HG02840 (cell line): ENCODE measurements around the gene CLEC19A.

ENCODE experiments used
- ATAC-seq: cut with Tn5 transposase; IDR thresholded peaks from one replicate; pipeline ENCODE4 v1.9.1; 2021; ENCODE audit warnings: mild to moderate bottlenecking, moderate library complexity, moderate number of reproducible peaks; ENCODE audit not compliant: unreplicated experiment, low FRiP score

CLEC19A gene

DNA sequence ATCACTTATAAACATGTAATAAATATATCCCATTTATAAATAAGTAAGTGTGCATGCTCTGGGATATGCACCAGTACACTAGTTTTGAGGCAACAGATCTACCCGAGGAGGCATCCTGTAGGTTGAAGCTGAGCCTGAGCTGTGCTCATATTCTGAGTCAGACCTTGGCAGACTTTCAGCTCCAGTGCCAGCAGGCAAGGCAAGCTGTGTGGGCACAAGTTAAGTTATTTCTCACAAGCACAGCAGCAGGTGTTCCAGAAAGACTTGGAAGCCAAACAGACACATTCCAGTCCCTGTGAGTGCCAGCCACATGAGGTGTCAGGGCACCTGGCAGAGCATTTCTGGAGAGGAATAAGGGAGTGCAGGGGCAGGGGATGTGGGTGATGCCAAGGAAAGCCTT is 1.3 kb upstream of the CLEC19A start:
- ATAC-seq, result no peak

GRCh38 chr16:19286827-19287226 is 1.3 kb downstream of the CLEC19A start:
- no peak for ATAC-seq

DNA sequence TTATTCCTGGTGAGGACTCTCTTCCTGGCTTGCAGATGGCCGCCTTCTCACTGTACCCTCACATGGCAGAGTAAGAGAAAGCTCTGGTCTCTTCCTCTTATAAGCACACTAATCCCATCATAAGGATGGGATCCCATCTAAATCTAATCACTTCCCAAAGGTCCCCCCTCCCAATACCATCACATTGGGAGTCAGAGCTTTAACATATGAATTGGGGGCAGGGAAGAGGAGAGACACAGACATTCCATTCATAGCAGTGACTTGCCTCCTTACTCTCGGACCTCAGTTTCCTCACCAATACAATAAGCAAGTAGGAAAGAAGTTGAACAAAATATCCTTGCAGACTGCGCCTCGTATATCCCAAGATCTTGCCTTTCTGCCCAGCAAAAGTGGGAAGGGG is 1.7 kb downstream of the CLEC19A start:
- ATAC-seq, result no peak

GRCh38 chr16:19288872-19289799 is 3.6 kb downstream of the CLEC19A start:
- no peak for ATAC-seq

DNA sequence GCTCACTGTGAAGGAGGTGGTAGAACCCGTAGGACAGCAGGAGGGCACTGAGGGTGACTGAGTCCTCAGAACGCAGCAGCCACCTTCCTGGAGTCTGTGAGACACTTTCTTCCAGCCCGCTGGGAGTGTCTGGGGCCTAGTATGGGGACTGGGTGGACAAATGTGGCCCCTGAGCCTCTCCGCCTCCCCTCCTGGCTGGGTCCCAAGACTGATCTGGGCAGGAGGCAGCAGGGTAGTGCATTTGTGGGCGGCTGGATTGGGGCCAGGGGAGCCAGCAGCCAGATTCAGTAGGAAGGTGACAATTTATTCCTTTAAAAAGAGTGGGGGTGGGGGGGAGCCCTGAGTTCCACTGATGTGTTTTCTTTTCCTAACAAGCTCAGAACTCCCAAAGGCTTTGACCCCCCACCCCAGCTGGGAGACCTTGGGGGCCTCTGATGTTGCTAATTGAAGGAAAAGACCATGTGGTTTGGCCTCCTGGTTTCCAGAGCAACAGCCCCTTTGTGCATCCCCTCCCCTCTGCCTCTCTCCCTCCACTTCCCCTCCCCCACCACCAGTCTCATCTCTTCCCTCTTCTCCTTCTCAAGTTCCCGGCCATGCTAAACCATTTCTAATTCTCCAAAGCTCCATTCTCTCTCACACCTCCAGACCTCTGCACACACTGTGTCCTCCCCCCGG is 4.4 kb downstream of the CLEC19A start:
- ATAC-seq, result no peak

DNA sequence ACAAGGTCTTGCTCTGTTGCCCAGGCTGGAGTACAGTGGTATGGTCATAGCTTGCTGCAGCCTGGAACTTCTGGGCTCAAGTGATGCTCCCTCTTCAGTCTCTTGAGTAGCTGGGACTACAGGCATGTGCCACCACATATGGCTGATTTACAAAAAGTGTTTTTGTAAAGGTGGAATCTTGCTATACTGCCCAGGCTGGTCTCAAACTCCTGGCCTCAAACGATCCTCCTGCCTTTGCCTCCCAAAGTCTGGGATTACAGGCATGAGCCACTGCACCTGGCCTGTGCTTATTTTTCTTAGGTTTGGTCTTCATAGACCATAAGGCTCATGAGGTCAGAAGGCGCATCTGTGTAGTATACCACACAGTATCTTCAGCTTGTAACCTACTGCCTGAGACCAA is 5.3 kb downstream of the CLEC19A start:
- ATAC-seq, result no peak

DNA sequence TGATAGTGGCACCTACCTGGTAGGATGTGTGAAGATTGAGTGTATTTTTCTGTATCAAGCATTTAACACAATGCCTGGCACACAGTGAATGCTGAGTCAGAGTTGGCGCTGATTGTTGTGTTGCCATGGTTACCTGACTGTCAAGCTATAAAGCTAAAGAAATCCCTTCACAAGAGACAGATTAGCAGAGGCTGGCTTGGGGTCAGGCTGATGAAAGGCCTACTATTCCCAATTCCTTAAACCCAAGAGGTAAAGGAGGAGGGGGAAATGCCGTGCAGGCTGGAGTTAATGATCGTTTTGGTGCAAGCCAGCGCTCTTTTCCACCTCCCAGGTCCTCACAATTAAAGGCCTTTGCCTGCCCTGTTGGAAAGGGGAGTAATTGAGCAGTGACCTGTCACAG is 5.9 kb downstream of the CLEC19A start:
- no peak for ATAC-seq

GRCh38 chr16:19292186-19292585 is 6.7 kb downstream of the CLEC19A start:
- no peak for ATAC-seq

DNA sequence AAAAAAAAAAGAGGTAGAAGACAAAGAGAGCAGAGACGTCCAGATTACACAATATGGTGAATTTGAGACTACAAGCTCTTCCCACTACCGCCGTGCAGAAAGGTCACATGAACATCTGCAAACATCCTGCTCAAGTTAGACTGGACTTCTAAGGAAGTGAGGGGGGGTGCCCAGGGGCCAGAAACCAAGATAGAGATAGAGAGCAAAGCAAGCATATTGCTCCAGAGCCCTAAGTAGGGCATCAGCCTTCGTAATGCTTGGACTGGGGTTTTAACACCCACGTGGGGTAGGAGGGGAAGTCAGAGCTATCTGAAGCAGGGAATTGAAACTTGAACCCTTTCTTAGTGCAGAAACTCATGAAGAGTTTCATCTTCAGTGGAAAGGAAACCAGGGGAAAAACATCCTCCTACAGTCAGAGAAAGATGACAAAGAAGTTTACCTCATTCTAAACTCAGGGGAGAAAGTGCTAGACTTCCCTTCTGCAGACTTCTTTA is 8.7 kb downstream of the CLEC19A start:
- ATAC-seq, result peak; percentile 78

GRCh38 chr16:19295393-19295792 is 9.9 kb downstream of the CLEC19A start:
- ATAC-seq, result no peak

GRCh38 chr16:19297454-19297853 is 11.9 kb downstream of the CLEC19A start:
- ATAC-seq, result no peak

DNA sequence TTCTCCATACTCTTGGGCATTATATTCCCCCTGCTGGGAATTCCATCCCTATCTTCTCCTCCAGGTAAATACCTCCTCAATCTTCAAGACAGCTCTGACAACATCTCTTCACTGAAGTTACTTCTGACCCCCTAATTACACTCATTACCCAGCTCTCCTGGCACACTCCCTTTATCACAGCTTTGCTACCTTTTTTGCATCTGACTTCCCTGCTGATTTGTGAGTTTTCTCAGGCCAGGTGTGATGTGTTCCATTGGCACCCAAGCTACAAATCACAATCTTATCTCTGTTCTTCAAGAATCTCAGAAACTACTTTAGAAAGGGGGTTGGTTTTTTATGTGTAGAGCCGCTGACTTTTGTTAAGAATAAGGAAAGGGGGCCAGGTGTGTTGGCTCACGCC is 14.0 kb downstream of the CLEC19A start:
- ATAC-seq, result no peak

DNA sequence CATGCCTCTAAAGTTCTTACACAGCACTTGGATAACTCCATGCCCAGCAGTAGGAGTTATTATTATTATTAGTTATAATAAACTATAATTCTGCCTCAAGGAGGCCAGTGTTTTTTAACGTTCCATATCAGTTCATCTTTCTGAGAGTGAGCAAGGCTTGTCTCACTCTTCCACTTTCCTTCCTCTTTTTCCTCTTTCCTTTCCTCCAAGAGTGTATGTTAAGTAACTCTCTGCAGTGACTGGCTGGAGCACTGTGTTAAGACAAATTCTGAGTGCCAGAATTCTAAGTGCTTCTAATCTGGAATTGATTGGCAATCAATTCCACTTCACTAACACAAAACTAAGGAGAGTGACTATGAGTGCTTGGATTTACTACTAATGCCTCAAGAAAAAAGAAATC is 16.4 kb downstream of the CLEC19A start:
- ATAC-seq, result no peak

DNA sequence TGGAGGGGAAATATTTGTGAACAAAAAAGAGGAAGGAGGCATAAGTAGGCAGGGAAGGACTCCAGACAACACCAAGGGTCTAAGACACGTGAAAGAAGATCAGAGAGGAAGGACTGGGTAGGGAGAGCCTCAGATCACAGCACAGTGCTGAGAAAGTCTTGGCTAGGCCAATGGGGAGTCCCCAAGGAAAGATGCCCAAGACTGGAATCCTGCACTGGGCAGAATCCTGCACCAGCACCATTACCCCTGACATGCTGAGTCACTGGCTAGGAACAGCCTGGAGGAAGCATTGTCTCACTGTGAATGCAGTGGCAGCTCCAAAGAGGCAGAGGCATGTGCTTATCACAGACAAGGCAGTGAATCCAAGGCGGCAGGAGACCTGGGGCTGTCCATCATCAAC is 19.2 kb downstream of the CLEC19A start:
- no peak for ATAC-seq

GRCh38 chr16:19305443-19305842 is 19.9 kb downstream of the CLEC19A start:
- ATAC-seq, result no peak

- no peak for ATAC-seq
Measured at GRCh38 chr16:19307587-19308241, 22.2 kb downstream of the CLEC19A start.

DNA sequence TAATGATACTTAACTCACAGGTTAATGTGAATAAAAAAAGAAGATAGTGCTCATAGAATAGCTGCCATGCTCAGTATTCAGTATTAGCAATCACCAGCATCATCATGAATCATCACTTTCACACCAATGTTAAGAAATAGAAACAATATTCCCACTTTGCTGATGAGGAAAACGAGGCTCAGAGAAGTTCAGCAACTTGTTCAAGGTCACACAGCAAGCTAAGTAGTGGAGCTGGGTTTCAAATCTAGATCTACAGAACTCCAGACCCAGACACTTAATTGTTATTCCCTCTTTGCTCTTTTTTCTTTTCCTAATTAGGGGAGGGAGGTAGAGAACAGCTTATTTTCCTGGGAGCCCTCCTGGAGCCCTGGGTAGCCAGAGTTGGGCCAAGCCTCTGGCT is 22.9 kb downstream of the CLEC19A start:
- no peak for ATAC-seq

- ATAC-seq, result no peak
Measured at GRCh38 chr16:19309178-19309577, 23.6 kb downstream of the CLEC19A start.

DNA sequence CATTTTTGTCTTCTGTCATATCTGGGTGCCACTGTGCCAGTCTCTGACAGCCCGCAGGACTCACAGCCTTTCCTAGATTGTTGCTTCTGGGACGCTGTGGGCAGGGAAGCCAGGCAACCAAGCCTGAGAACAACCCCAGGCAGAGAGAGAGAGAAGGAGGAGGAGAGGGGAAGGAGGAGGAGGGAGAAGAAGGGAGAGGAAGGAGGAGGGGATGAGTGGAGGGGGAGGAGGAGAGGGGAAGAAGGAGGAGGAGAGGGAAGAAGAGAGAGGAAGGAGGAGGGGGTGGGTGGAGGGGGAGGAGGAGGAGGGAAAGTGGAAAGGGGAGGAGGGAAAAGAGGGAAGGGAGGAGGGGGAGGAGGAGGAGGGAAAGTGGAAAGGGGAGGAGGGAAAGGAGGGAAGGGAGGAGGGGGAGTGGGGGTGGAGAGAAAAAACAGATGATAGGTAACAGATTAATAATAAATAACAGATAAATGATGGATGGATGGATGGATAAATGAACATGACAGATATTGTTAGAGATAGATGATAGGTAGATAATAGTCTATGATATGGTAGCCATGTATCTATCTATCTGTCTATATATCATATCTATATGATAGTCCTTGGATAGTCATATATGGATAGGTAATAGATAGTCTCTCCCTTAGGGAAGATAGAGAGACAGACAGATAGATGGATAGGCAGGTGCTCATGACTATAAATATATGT is 29.3 kb downstream of the CLEC19A start:
- ATAC-seq, result no peak

DNA sequence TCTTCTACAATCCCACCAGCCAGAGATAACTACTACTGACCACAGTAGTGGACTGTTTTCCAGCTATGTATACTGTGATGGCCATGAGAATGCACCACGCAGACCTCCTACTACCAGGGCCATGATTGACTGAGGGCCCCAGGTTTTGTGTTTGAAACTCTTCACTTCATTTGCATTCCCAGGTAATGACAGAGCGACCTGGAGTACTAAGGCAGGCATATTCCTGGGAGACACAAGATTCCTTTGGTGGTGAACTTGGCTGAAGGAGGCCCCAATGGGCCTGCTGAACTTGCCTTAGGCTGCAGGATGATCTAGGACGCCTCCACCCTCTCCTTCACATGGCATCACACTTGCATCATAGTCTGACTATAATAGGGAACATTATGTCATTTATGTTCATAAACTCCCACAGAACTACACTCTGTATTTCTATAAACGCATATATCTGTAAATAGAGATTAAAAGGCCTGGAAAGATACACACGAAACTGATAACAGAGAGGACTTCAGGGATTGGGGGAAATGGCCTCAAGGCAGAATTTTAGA is 30.4 kb downstream of the CLEC19A start:
- no peak for ATAC-seq
